MM.1S (cell line): ENCODE data around the gene INPP4B.

Source experiments
- CTCF ChIP-seq: fragments of 300-600 bp; sonication (generic); IDR thresholded peaks from 2 replicates; pipeline ENCODE4 v1.5.1; 2016; ENCODE audit warnings: antibody characterized with exemption, low read length, mixed read lengths
- EZH2 ChIP-seq: fragments of 300-600 bp; sonication (generic); optimal IDR thresholded peaks from 2 replicates; pipeline ENCODE3; 2017; ENCODE audit warnings: low read depth, mild to moderate bottlenecking, antibody characterized with exemption, low read length, mixed read lengths
- EZH2phosphoT487 ChIP-seq: fragments of 300-600 bp; sonication (generic); IDR thresholded peaks from 2 replicates; pipeline ENCODE4 v1.6.1; 2018; ENCODE audit warnings: antibody characterized with exemption, low read length

- TF ChIP-seq CTCF = no peak
- no peak for TF ChIP-seq EZH2
- TF ChIP-seq EZH2phosphoT487 = no peak
These were observed 27.6 kb downstream of the INPP4B start for GRCh38 chr4:142818476-142818875.
